Measurements from ENCODE around the gene ELOVL3. TPM values are rescaled to one million over a fixed set of nuclear protein-coding genes. Genes with fewer than 3 reads are reported as not detected.

Gene ELOVL3
- total and polyA plus RNA-seq, 10 of the 15 experiments (the other 5 are each of a cell fraction or from before 2014, with no cell fraction given) = 0.10 to 0.18 (median 0.11) TPM; not detected in 7

GRCh38 chr10:102279104-102279503 lies 53.0 kb downstream of the ELOVL3 start:
- BruUV-seq (replicated peaks) = no TSS peak
- Histone ChIP-seq H3K4me1 (ENCODE audit: control insufficient read depth, insufficient read depth, low read length) (peaks cover 6% of the 10 kb centered on the region; the same call in 1 of the 2 replicates), H3K4me3 (no peak overlapping the region), H2AFZ (ENCODE audit: control insufficient read depth, low read depth, low read length) (no peak overlapping the region), H4K20me1 (ENCODE audit: control insufficient read depth, insufficient read depth) (no peaks in the 10 kb centered on the region), H3K9me3 (replicated peaks; ENCODE audit: control insufficient read depth, insufficient read depth, low read length) (no peaks in the 10 kb centered on the region), H3K36me3 (ENCODE audit: control insufficient read depth in 2 of 2, insufficient read depth in 2 of 2, low read length in 1 of 2) (peaks cover 0 to 3% of the 10 kb centered on the region in 2 experiments; a peak in 2 of 4 replicates), H3K9ac (ENCODE audit: control insufficient read depth, insufficient read depth, low read length) (no peak overlapping the region), H3K79me2 (ENCODE audit: control insufficient read depth, insufficient read depth, low read length) (peaks cover 22% of the 10 kb centered on the region), H3K27ac (ENCODE audit: control insufficient read depth, insufficient read depth) (no peak overlapping the region), H3K27me3 (replicated peaks in 1 of 2; ENCODE audit: control insufficient read depth in 2 of 2, insufficient read depth in 2 of 2, low read length in 1 of 2) (no peaks in the 10 kb centered on the region), H3K4me2 (ENCODE audit: control insufficient read depth, insufficient read depth) (no peak overlapping the region)
- ChIA-PET RAD21 (ENCODE audit: unreplicated experiment) (interaction anchor here (0.6 to 1.7 kb wide), 4 partner anchors 9 to 223 kb away, joined by 3 to 7 read pairs (median 3); partner anchors contain the start of gene ACTR1A), CTCF (interaction anchor here (1.2 to 4.9 kb wide), 7 partner anchors 9 to 143 kb away, joined by 3 to 23 read pairs (median 5); no protein-coding TSS in a partner anchor), SMC1A (ENCODE audit: uncharacterized antibody, unreplicated experiment) (interaction anchor here (0.9 to 1.1 kb wide), 4 partner anchors 16 to 108 kb away, joined by 3 to 4 read pairs (median 3); no protein-coding TSS in a partner anchor), POLR2A (interaction anchor here (0.7 to 1.3 kb wide), 3 partner anchors 13 to 157 kb away, joined by 3 read pairs; no protein-coding TSS in a partner anchor)
- intact Hi-C loops (cut with micrococcal nuclease; ENCODE audit: unreplicated experiment) = no loop called here
- ATAC-seq (no peak), FAIRE-seq (no peak), DNase-seq (ENCODE audit: low read depth, low spot score) (no peak)
- in situ Hi-C loops (cut with MboI) = no loop called here
- TF ChIP-seq SIN3A (IDR thresholded peaks at IDR 0.05; ENCODE audit: low read depth, low read length) = no peak
- TF ChIP-seq MAX (IDR thresholded peaks at IDR 0.05; ENCODE audit: low read depth, low read length) = no peak
- TF ChIP-seq, protein P1, sequence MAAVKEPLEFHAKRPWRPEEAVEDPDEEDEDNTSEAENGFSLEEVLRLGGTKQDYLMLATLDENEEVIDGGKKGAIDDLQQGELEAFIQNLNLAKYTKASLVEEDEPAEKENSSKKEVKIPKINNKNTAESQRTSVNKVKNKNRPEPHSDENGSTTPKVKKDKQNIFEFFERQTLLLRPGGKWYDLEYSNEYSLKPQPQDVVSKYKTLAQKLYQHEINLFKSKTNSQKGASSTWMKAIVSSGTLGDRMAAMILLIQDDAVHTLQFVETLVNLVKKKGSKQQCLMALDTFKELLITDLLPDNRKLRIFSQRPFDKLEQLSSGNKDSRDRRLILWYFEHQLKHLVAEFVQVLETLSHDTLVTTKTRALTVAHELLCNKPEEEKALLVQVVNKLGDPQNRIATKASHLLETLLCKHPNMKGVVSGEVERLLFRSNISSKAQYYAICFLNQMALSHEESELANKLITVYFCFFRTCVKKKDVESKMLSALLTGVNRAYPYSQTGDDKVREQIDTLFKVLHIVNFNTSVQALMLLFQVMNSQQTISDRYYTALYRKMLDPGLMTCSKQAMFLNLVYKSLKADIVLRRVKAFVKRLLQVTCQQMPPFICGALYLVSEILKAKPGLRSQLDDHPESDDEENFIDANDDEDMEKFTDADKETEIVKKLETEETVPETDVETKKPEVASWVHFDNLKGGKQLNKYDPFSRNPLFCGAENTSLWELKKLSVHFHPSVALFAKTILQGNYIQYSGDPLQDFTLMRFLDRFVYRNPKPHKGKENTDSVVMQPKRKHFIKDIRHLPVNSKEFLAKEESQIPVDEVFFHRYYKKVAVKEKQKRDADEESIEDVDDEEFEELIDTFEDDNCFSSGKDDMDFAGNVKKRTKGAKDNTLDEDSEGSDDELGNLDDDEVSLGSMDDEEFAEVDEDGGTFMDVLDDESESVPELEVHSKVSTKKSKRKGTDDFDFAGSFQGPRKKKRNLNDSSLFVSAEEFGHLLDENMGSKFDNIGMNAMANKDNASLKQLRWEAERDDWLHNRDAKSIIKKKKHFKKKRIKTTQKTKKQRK (IDR thresholded peaks at IDR 0.05; ENCODE audit: low read depth, low read length) = no peak
- no peak for TF ChIP-seq NFYB (IDR thresholded peaks at IDR 0.05; ENCODE audit: insufficient read depth, low read depth, low read length)
- TF ChIP-seq SRF (IDR thresholded peaks at IDR 0.05; ENCODE audit: low read depth in 2 of 2, low read length in 2 of 2) = no peak
- TF ChIP-seq ZBED1 (IDR thresholded peaks at IDR 0.05; ENCODE audit: borderline replicate concordance) = no peak
- no peak for TF ChIP-seq GABPA (IDR thresholded peaks at IDR 0.05; ENCODE audit: low read depth)
- TF ChIP-seq ZBTB4 (CRISPR knock-in tag; IDR thresholded peaks at IDR 0.05) = no peak
- no peak for TF ChIP-seq ZNF384 (IDR thresholded peaks at IDR 0.05; ENCODE audit: borderline replicate concordance, low read depth, low read length)
- TF ChIP-seq CHD1 (IDR thresholded peaks at IDR 0.05; ENCODE audit: low read depth, low read length) = no peak
- TF ChIP-seq SMAD5 (IDR thresholded peaks at IDR 0.05; ENCODE audit: low read depth) = no peak
- TF ChIP-seq ZSCAN29 (IDR thresholded peaks at IDR 0.05) = no peak
- no peak for TF ChIP-seq ATF2 (IDR thresholded peaks at IDR 0.05; ENCODE audit: low read length)
- TF ChIP-seq RELA (IDR thresholded peaks at IDR 0.05; ENCODE audit: borderline replicate concordance, partially characterized antibody) = no peak
- no peak for TF ChIP-seq MTA2 (IDR thresholded peaks at IDR 0.05; ENCODE audit: low read depth)
